Ecto neural progenitor cell (in vitro differentiated cells): ENCODE measurements around the gene BIRC3.

Experiments
- DNase-seq: peaks from one replicate; pipeline ENCODE4 v3.0.0-alpha.2; 2018; ENCODE audit warnings: low spot score

The BIRC3 gene

GRCh38 chr11:102317099-102317767 lies at the start of gene BIRC3:
TSS of gene BIRC3 (plus strand) at chr11:102317484. CDS start at chr11:102324510, 7,026 bp downstream.
- DNase-seq = peak; percentile 79

DNA sequence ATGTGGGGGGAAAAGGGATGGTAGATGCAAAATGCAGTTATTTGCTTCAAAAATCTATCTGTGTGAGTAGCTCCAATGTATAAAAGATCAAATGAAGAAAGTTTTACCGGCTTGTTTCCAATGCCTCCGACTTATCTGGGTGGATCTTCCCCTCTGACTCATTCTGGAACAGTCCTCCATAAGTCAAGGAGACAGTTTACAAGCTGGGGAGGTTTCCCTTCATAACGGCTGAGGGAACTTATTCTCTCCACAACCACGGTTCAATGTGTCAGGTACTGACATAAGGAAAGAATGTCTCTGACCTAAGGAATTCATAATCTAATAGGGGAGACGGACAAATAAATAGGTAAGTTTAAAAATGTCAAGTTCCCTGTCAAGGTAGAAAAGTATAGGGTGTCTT lies 49.7 kb upstream of the BIRC3 start:
- no peak for DNase-seq

- peak; percentile 92 for DNase-seq
These were observed 49.0 kb upstream of the BIRC3 start for GRCh38 chr11:102268083-102268984.

GRCh38 chr11:102268985-102269470 lies 48.3 kb upstream of the BIRC3 start:
- DNase-seq = no peak

DNA sequence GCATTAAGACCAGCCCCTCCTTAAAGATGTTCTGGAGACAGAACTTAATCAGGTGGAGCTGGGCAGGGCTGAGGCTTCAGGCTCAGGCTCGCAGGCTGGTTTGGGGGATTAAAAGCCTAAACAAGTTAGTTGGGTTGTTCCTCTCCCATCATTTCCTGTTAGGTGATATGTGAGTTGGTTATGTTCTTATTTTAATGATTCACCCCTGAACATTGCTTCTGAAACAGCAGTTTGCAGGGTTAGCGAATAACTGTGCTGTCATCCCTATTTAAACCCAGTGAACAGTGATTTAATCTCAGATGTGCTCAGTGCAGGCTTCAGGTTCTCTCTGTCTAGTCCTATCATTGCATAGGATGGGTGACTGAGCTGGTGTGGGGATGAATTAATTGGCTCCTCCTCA lies 47.4 kb upstream of the BIRC3 start:
- no peak for DNase-seq

DNA sequence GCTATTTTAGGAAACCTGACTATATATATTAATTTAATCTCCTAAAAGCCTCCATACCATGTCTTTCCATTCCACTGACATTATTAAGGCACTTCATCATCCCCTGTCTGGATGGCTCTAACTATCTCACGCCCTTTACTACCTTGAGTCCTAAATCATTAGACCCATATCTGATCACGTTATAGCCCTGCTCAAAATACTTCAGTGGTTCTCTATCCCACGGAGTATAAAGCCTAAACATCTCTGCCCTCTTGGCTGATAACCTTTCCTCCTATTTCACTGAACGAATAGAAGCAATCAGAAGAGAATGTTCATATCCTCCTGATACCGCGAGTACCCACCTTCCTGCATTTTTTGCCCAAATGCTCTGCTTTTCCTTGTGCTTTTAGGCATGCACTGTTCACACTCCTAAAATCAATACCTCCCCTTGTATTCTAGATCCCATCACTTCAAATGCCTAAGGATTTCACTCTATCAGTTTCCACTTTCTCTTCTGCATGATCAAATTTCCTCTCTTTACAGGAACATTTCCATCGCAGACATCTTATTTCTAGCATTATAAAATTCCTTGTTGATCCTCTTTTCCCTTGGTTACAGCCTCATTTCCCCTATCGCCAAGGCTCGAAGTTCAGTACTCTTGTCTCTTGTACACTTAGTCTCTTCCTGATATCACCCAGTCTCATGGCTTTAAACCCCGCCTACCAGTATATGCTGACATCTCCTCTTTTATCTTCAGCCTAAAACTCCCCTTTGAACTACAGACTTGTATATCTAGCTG lies 45.0 kb upstream of the BIRC3 start:
- no peak for DNase-seq

DNA sequence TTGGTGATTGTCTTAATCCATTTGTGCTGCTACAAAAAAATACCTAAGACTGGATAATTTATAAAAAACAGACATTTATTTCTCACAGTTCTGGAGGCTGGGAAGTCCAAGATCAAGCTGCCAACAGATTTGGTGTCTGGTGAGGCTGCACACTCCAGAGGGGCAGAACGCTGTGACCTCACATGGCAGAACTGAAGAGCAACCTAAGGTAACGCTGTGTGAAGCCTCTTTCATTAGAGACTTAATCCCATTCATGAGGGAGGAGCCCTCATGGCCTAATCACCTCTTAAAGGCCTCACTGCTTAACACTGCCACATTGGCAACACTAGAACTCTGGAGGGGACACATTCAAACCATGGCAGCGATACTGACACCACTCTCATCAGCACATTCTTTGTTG lies 42.7 kb upstream of the BIRC3 start:
- DNase-seq = no peak

DNA sequence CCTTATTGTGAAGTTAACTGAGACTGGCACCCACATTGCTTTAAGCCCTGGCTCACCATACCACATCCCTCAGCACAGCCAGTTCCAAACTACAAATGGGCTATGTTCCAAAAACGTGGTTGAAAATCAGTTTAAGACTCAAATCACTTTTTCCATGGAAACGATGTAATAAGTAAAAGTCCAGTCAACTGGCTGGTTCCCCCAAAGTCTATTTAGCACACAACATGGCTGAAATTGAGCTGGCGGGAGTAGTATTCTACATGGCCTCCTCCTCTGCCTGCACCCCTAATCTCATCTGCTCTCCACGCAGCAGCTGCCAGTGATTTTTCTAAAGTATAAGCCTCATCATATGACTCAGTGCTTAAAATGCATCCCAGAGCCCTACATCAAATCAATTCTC lies 40.9 kb upstream of the BIRC3 start:
- DNase-seq = no peak

DNA sequence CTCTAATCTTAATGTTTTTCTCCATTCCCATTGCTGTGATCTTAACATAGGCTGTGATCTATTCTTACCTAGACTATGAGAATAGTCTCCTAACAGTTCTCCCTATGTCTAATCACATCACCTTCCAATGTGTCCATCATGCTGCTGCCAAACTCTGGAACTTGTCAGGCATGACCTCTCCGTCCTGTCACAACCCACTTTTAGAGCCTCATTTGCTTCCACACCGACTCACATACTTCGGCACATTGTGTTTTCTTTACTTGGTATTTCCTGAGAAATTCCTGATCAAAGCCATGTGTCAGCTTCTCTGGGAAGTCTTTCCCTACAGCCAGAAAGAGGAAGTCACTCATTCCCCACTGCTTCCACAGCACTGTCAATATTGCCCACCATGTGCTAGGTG lies 40.5 kb upstream of the BIRC3 start:
- DNase-seq = no peak

DNA sequence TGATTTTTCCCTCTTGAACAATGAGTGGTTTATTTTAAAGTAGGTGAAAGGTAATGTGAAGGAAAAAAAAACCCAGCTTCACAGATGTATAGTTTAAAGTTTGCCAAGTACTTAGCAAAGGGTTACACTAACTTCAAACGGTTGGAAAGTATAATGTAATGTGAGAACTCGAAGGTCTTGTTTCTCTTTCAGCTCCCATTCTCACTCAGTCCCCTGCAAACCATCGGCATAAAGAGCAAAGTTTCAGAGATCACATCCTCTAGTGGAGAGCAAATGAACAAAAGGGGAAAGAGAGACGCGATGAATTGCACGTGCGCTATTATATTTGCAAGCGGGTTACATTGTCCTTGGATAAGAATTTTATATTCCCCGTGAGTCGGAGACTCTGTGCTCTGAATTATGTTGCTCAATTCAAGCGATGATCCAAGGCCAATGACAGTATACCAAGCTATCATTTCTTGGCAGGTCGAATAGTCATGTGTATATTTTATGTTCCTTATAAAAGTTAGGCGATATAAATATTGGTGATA lies 37.6 kb upstream of the BIRC3 start:
- no peak for DNase-seq

DNA sequence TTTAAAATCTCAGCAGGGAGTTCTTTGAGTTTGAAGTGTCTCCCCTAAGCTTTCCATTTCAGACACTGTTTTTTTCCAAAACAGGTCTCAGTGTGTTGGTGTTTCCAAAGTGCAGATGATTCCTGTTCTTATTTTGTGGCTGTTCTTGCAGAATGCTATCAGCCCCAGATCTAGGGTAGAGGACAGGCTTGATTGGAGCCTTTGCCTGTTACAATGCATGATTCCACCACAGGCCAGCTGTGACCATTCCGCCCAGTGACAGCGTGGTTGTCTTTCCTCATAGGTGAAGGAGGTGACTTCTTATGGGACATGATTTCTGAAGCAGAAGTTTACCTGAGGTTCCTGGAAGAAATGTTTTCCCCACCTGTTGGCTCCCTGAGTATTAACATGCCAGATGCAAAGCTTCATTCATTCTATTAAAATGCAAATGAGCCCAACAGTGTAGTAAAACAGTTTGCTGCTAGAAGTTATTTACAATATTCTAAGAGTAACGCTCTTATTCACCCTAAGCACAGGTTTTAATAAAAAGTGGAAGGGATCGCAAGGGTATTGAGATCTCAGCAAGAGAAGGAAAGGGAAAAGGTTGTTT lies 36.9 kb upstream of the BIRC3 start:
- DNase-seq = no peak

DNA sequence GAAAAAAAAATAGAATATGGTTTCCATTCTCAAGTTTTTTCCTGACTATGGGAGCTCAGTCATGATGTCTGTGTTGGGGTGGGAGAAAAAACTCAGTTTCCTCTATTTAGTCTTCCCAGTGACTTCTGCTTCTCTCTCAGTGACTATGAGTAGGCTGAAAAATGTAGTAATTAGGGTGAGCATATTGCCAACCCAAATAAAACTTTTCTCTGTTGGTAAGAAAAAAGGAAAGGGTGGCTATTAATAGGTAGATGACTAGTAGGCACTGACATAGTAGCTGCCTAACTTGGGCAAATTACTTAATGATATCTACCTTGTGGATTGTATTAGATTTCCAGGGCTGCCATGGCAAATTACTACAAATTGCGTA lies 34.2 kb upstream of the BIRC3 start:
- DNase-seq = no peak

- no peak for DNase-seq
These were observed 33.3 kb upstream of the BIRC3 start for GRCh38 chr11:102284008-102284407.

GRCh38 chr11:102286292-102286691 lies 31.0 kb upstream of the BIRC3 start:
- no peak for DNase-seq

DNA sequence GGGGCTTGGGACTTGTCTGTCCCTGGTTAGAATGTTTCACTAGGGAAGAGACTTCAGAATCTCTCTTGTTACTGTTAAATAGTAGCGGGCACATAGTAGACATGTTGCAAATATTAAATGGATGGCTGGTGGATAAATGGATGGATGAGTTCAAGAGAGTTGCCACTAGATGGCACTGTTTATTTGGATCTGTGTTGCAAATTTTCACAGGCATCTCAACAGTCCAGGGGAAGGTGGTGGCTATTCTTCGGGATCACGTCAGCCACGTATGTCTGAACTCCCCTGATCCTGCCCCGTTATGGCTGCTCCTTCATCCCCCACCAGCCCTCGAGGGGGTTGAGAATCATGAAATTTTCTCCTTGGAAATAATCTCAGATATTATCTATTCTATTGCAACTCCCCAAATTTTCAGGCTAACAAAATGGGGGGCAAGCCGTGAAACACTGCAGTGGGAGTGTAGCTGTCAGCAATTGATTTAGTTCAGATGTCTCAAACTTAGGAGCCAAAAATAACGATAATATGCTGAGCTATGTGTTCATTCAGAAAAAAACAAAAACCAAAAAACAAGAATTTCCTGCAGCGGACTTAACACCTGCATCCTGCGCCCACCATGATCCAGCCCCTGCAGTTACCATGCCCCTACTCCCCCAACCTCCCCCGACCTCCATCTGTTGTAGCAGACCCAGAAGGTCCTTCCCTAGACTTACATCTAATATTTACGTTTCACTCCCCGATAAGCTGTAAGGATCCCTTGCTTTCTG lies 29.1 kb upstream of the BIRC3 start:
- DNase-seq = peak; percentile 54

GRCh38 chr11:102288725-102289083 lies 28.6 kb upstream of the BIRC3 start:
- DNase-seq = no peak

- no peak for DNase-seq
These were observed 27.7 kb upstream of the BIRC3 start for GRCh38 chr11:102289592-102289991.

DNA sequence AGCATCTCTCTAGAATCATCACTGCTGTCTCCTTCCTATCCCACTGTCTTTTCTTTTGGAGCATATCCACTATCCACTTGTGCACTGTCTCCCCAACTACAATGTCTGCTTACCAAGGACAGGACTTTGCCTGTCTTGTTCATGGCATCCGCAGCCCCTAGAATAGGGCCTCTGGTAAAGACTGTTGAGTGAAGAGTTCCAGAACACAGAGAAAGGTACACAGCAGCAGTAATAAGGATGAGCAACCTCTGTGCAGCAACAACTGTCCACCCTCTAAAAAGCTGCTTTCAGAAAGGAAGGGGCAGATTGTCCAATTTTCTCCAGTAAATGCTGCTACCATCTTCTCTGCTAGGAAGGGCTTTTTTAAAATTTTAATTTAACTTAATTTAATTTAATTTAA lies 25.5 kb upstream of the BIRC3 start:
- DNase-seq = no peak

DNA sequence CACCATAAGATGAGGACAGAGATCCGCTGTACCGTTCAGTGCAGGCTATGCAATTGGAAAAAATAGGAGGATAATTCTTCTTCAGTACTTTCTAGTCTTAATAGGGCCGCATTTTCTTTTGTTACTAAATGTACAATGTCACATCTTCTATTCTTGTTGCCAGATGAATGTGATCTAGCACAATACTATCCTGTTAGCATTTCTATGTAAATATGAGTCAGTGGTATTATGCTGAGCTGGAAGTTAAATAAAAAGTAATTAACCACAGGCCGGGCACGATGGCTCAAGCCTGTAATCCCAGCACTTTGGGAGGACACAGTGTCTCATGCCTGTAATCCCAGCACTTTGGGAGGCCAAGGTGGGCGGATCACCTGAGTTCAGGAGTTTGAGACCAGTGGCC lies 24.4 kb upstream of the BIRC3 start:
- no peak for DNase-seq

GRCh38 chr11:102293873-102294601 lies 23.2 kb upstream of the BIRC3 start:
- DNase-seq = no peak

GRCh38 chr11:102295045-102295444 lies 22.2 kb upstream of the BIRC3 start:
- DNase-seq = no peak
